H1 (cell line): ENCODE data around the gene ANKRD17.

Experiments
- CTCF ChIP-seq, 3 experiments: IDR thresholded peaks; 1 replicate in 2 of 3; 2 replicates in 1 of 3; pipeline versions ENCODE4 v1.5.1 to v1.6.1; 2011; ENCODE audit warnings: low read length in 3 of 3, mild to moderate bottlenecking in 3 of 3, inconsistent platforms in 2 of 3, low read depth in 1 of 3, moderate library complexity in 1 of 3; ENCODE audit not compliant: insufficient read depth in 1 of 3; ENCODE audit errors: control extremely low read depth in 1 of 3
- EGR1 ChIP-seq: IDR thresholded peaks from 2 replicates; pipeline ENCODE4 v1.6.1; 2011; ENCODE audit warnings: low read depth, low read length, borderline replicate concordance
- NRF1 ChIP-seq: IDR thresholded peaks from 2 replicates; pipeline ENCODE4 v1.6.1; 2011; ENCODE audit warnings: mild to moderate bottlenecking, low read depth, low read length, improper control_type of control experiment
- POLR2AphosphoS5 ChIP-seq: IDR thresholded peaks from 2 replicates; pipeline ENCODE4 v1.6.1; 2011; ENCODE audit warnings: low read depth, low read length

DNA sequence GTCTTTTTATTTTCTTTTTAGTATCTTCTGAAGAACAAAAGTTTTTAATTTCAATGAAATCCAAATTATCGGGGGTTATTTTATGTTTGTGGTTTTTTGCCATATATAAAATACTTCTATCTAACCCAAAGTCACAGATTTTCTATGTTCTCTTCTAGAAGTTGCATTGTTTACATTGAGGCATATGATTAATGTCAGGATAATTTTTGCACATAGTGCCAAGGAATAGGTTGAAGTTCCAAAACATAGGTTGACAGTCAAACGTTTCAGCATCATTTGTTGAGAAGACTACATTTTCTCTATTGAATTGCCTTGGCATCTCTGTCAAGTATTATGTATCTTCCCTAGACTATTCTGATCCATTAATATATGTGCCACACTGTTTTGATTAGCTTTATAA, 64.5 kb downstream of the ANKRD17 start:
- no peak for TF ChIP-seq CTCF (IDR thresholded peaks at IDR 0.05; ENCODE audit: control extremely low read depth in 1 of 3, insufficient read depth in 1 of 3, low read depth in 1 of 3, low read length in 3 of 3)
- no peak for TF ChIP-seq POLR2AphosphoS5
- no peak for TF ChIP-seq EGR1
- TF ChIP-seq NRF1, result no peak
